ENCODE data around the gene KBTBD12. TPM values are rescaled to one million over a fixed set of nuclear protein-coding genes. Genes with fewer than 3 reads are reported as not detected.

KBTBD12 gene
- total and polyA plus RNA-seq, 10 of the 15 experiments (the other 5 are each of a cell fraction or from before 2014, with no cell fraction given), result 0.01 to 0.11 TPM; not detected in 8

GRCh38 chr3:127961124-127961523, 46.1 kb downstream of the KBTBD12 start:
- ATAC-seq (no peak), FAIRE-seq (no peak), DNase-seq (ENCODE audit: low read depth, low spot score) (no peak)
- intact Hi-C loops (cut with micrococcal nuclease; ENCODE audit: unreplicated experiment) (no loop called here), in situ Hi-C loops (cut with MboI) (loop anchor here (5.0 kb wide), 2 partner anchors 309 to 384 kb away; no protein-coding TSS in a partner anchor)
- no peak overlapping the region for H3K4me2 ChIP-seq (ENCODE audit: control insufficient read depth, insufficient read depth)
- H3K4me3 ChIP-seq, result no peak overlapping the region
- SMC1A ChIA-PET (ENCODE audit: uncharacterized antibody, unreplicated experiment), result interaction anchor here (0.7 to 5.0 kb wide), 13 partner anchors 12 to 365 kb away, joined by 3 to 33 read pairs (median 4); no protein-coding TSS in a partner anchor
- H3K4me1 ChIP-seq (ENCODE audit: control insufficient read depth, insufficient read depth, low read length), result no peaks in the 10 kb centered on the region
- no peak overlapping the region for H3K9ac ChIP-seq (ENCODE audit: control insufficient read depth, insufficient read depth, low read length)
- no peaks in the 10 kb centered on the region for H3K27me3 ChIP-seq (replicated peaks in 1 of 2; ENCODE audit: control insufficient read depth in 2 of 2, insufficient read depth in 2 of 2, low read length in 1 of 2)
- no peaks in the 10 kb centered on the region for H3K36me3 ChIP-seq (ENCODE audit: control insufficient read depth in 2 of 2, insufficient read depth in 2 of 2, low read length in 1 of 2)
- RAD21 ChIA-PET (ENCODE audit: unreplicated experiment), result interaction anchor here (1.1 to 4.9 kb wide), 5 partner anchors 138 to 386 kb away, joined by 3 to 30 read pairs (median 8); partner anchors contain the start of gene MGLL
- no peaks in the 10 kb centered on the region for H4K20me1 ChIP-seq (ENCODE audit: control insufficient read depth, insufficient read depth)
- no TSS peak for BruUV-seq (replicated peaks)
- WGBS (ENCODE audit: insufficient coverage, insufficient replicate concordance, low lambda C conversion rate, missing lambda C conversion rate), result 68% methylated on average over 5 of the region's 5 CpGs
- no peak overlapping the region for H3K27ac ChIP-seq (ENCODE audit: control insufficient read depth, insufficient read depth)
- H3K79me2 ChIP-seq (ENCODE audit: control insufficient read depth, insufficient read depth, low read length), result no peaks in the 10 kb centered on the region
- no peaks in the 10 kb centered on the region for H3K9me3 ChIP-seq (replicated peaks; ENCODE audit: control insufficient read depth, insufficient read depth, low read length)
- POLR2A ChIA-PET, result no interaction called here
- TF ChIP-seq KDM1A (IDR thresholded peaks at IDR 0.05; ENCODE audit: borderline replicate concordance) (no peak), TCF3 (IDR thresholded peaks at IDR 0.05; ENCODE audit: borderline replicate concordance, insufficient read depth, low read depth, low read length) (no peak), SREBF1 (IDR thresholded peaks at IDR 0.05; ENCODE audit: low read length) (no peak), HDAC6 (IDR thresholded peaks at IDR 0.05; ENCODE audit: unreplicated experiment) (no peak), SRF (IDR thresholded peaks at IDR 0.05; ENCODE audit: low read depth in 2 of 2, low read length in 2 of 2) (no peak), ZNF592 (IDR thresholded peaks at IDR 0.05) (no peak), GATAD2B (conservative IDR thresholded peaks at IDR 0.05; ENCODE audit: low read depth) (no peak)
- H2AFZ ChIP-seq (ENCODE audit: control insufficient read depth, low read depth, low read length), result no peak overlapping the region
- CTCF ChIA-PET, result interaction anchor here (1.0 to 6.1 kb wide), 14 partner anchors 7 to 386 kb away, joined by 3 to 53 read pairs (median 6); no protein-coding TSS in a partner anchor

All from GM12878 (cell line).